CD4-positive, alpha-beta T cell treated with Interleukin-2 at 100 ng/mL for 4 hours (primary cell): ENCODE results near the gene PIR.

Source experiments
- DNase-seq: peaks from one replicate; pipeline ENCODE4 v3.0.0-alpha.2; 2020; ENCODE audit warnings: low spot score

Gene PIR

GRCh38 chrX:15418041-15418706, 75.0 kb downstream of the PIR start:
- DNase-seq: no peak

GRCh38 chrX:15416133-15416993, 76.8 kb downstream of the PIR start:
- no peak for DNase-seq

- no peak for DNase-seq
Measured at GRCh38 chrX:15413101-15413500, 80.0 kb downstream of the PIR start.

- no peak for DNase-seq
Measured at GRCh38 chrX:15410947-15411346, 82.2 kb downstream of the PIR start.

- DNase-seq: no peak
Measured at GRCh38 chrX:15410430-15410829, 82.7 kb downstream of the PIR start.

- no peak for DNase-seq
Measured at GRCh38 chrX:15405846-15406245, 87.3 kb downstream of the PIR start.

GRCh38 chrX:15404401-15405096, 88.6 kb downstream of the PIR start:
- no peak for DNase-seq

GRCh38 chrX:15401378-15401777, 91.8 kb downstream of the PIR start:
- DNase-seq: no peak

- DNase-seq: no peak
Measured at GRCh38 chrX:15399962-15400391, 93.2 kb downstream of the PIR start.

GRCh38 chrX:15398874-15399273, 94.3 kb downstream of the PIR start:
- DNase-seq: no peak

GRCh38 chrX:15395789-15396188, 97.3 kb downstream of the PIR start:
- no peak for DNase-seq

GRCh38 chrX:15391850-15392249, 101.3 kb downstream of the PIR start:
- DNase-seq: no peak

- no peak for DNase-seq
Measured at GRCh38 chrX:15384304-15384703, 108.8 kb downstream of the PIR start, which contains the start of gene VEGFD. Gene VEGFD, minus strand, starts transcription at chrX:15384413. Its CDS starts 467 bp downstream, at chrX:15383946.

- no peak for DNase-seq
Measured at GRCh38 chrX:15382813-15383212, 110.3 kb downstream of the PIR start.

- DNase-seq: no peak
Measured at GRCh38 chrX:15376956-15377355, 116.2 kb downstream of the PIR start.

GRCh38 chrX:15373976-15374375, 119.2 kb downstream of the PIR start:
- no peak for DNase-seq

- DNase-seq: no peak
Measured at GRCh38 chrX:15366506-15367352, 126.4 kb downstream of the PIR start.

GRCh38 chrX:15359701-15360100, 133.4 kb downstream of the PIR start:
- no peak for DNase-seq

- DNase-seq: no peak
Measured at GRCh38 chrX:15358533-15358932, 134.6 kb downstream of the PIR start.

- DNase-seq: no peak
Measured at GRCh38 chrX:15356444-15356843, 136.7 kb downstream of the PIR start.

GRCh38 chrX:15350329-15350996, 142.7 kb downstream of the PIR start:
- DNase-seq: no peak
